ENCODE results near the gene RTL9. TPM values are rescaled to one million over a fixed set of nuclear protein-coding genes. Genes with fewer than 3 reads are reported as not detected.
"Not testable (repeated sequence)": the region's sequence is repeated elsewhere in the genome, so short reads cannot be mapped to it uniquely, and the experiment has no call there.

The RTL9 gene
- polyA plus RNA-seq, 1 donor, result 0.31 TPM

DNA sequence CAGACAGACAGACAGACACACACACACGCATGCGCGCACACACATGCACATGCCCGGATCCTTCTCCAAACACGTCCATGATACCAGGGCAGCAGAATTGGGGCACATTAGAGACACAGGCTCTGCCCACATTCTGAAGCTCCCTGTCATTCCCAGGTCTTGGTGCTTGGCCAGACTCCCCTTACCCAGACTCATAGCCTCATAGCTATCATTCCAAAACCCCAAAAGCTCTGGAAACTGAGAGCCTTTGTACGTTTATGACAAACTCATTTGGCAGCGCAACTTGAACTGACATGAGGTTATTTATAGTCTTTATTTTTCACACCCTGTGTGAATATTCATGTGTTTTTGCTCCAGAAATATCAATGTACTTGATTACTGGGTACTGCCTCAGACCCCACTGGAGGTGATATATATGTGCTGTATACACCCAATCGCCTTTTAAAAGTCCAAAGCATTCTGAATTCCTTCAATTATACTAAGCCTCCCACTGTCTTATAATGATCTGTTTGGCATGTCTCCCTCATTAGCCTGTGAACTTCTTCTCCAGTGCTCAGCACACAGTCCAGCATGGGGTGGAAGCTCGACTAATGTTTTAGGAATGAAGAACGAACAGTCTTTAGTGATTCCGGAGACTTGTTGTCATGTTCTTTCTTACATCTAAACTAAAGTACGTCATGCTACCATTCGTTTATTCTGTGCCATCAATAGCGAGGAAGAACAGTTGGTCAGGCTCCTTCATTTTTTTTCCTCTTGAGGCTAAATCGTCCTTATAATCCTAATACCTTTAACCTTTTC is 45.0 kb downstream of the RTL9 start:
- Histone ChIP-seq H3K27ac (ENCODE audit: low read length) (no peak overlapping the region), H3K36me3 (ENCODE audit: control insufficient read depth, insufficient read depth, low read length) (no peaks in the 10 kb centered on the region), H3K9me3 (ENCODE audit: control insufficient read depth, low read depth, low read length) (no peaks in the 10 kb centered on the region), H3K4me3 (ENCODE audit: low read length) (no peak overlapping the region), H3K4me1 (ENCODE audit: control insufficient read depth, insufficient read depth, low read length) (no peaks in the 10 kb centered on the region), H3K27me3 (ENCODE audit: control insufficient read depth, insufficient read depth, low read length) (no peaks in the 10 kb centered on the region)
- no peak for DNase-seq
- 40% methylated on average over 1 of the region's 15 CpGs for WGBS (ENCODE audit: insufficient coverage, low lambda C conversion rate)

DNA sequence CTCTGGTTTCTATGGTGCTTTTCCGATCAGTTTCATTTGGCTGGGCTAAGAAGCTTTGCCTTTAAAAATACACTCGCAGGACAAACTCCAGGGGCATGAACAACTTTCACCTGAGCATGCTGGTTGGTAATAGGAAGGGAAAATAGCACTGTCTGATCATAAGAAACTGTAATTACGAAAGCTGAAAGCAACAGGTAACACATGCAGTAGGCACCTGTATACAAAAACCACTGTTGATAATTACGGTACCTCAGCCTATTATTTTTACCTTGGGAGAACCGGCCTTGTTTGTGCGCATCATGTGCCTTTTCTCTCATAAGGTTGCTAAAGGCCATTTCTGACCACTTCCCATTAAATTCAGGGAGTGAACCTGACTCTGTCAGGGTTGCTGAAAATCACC is 45.7 kb downstream of the RTL9 start:
- H3K4me3 ChIP-seq (ENCODE audit: low read length), result no peak overlapping the region
- H3K27ac ChIP-seq (ENCODE audit: low read length), result no peak overlapping the region
- H3K4me1 ChIP-seq (ENCODE audit: control insufficient read depth, insufficient read depth, low read length), result no peaks in the 10 kb centered on the region
- no CpG with 5 or more reads among the region's 6 CpGs for WGBS (ENCODE audit: insufficient coverage, low lambda C conversion rate)
- no peaks in the 10 kb centered on the region for H3K9me3 ChIP-seq (ENCODE audit: control insufficient read depth, low read depth, low read length)
- H3K36me3 ChIP-seq (ENCODE audit: control insufficient read depth, insufficient read depth, low read length), result no peaks in the 10 kb centered on the region
- DNase-seq, result no peak
- H3K27me3 ChIP-seq (ENCODE audit: control insufficient read depth, insufficient read depth, low read length), result no peaks in the 10 kb centered on the region

- not testable (repeated sequence) for H3K27ac ChIP-seq (ENCODE audit: low read length); DNase-seq; H3K4me1 ChIP-seq (ENCODE audit: control insufficient read depth, insufficient read depth, low read length); H3K4me3 ChIP-seq (ENCODE audit: low read length); H3K36me3 ChIP-seq (ENCODE audit: control insufficient read depth, insufficient read depth, low read length); H3K9me3 ChIP-seq (ENCODE audit: control insufficient read depth, low read depth, low read length); H3K27me3 ChIP-seq (ENCODE audit: control insufficient read depth, insufficient read depth, low read length)
- no CpG with 5 or more reads among the region's 7 CpGs for WGBS (ENCODE audit: insufficient coverage, low lambda C conversion rate)
Observed at GRCh38 chrX:110406250-110406649, 47.6 kb downstream of the RTL9 start.

GRCh38 chrX:110406822-110407221 is 48.2 kb downstream of the RTL9 start:
- H3K27ac ChIP-seq (ENCODE audit: low read length), result no peak overlapping the region
- no peak overlapping the region for H3K4me3 ChIP-seq (ENCODE audit: low read length)
- no peaks in the 10 kb centered on the region for H3K36me3 ChIP-seq (ENCODE audit: control insufficient read depth, insufficient read depth, low read length)
- no peaks in the 10 kb centered on the region for H3K9me3 ChIP-seq (ENCODE audit: control insufficient read depth, low read depth, low read length)
- no peak for DNase-seq
- WGBS (ENCODE audit: insufficient coverage, low lambda C conversion rate), result no CpG with 5 or more reads among the region's 4 CpGs
- H3K4me1 ChIP-seq (ENCODE audit: control insufficient read depth, insufficient read depth, low read length), result no peaks in the 10 kb centered on the region
- H3K27me3 ChIP-seq (ENCODE audit: control insufficient read depth, insufficient read depth, low read length), result no peaks in the 10 kb centered on the region

DNA sequence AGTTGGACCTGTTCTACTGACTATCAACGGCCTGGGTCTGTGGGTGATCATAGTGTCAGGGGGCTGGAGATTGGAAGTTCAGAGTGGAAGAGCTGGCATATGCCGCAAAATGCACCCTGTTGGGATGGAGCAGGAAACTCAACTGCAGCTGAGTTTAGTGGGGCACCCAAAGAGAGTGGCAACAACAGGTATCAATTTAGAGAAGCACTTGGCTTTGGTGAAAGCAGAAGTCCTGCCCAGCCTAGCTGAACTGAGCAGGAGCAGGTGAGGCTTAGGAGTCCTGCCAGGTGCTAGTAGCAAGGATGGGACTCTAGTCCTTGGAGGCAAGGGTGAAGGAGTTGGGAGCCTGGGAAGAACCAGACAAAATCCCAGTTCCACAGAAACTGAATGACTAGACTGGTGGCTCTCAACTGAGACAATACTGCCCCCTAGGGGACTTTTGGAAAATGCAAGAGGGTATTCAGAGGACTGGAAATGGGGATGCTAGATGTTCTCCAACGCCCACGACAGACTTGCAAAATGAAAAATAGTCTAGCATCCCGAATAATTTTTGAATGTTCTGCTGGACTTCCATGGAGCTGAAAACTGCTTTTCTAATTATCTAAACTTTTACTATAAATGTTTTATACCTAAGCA is 49.4 kb downstream of the RTL9 start:
- H3K27me3 ChIP-seq (ENCODE audit: control insufficient read depth, insufficient read depth, low read length), result no peaks in the 10 kb centered on the region
- no peaks in the 10 kb centered on the region for H3K4me1 ChIP-seq (ENCODE audit: control insufficient read depth, insufficient read depth, low read length)
- no peaks in the 10 kb centered on the region for H3K9me3 ChIP-seq (ENCODE audit: control insufficient read depth, low read depth, low read length)
- DNase-seq, result peak; percentile 35
- no CpG with 5 or more reads among the region's 5 CpGs for WGBS (ENCODE audit: insufficient coverage, low lambda C conversion rate)
- H3K27ac ChIP-seq (ENCODE audit: low read length), result no peak overlapping the region
- H3K4me3 ChIP-seq (ENCODE audit: low read length), result no peak overlapping the region
- H3K36me3 ChIP-seq (ENCODE audit: control insufficient read depth, insufficient read depth, low read length), result no peaks in the 10 kb centered on the region

Other genes with a start within 250 kb of the RTL9 start
- 9.9 TPM for gene AMMECR1, start 40.8 kb upstream of the RTL9 start, polyA plus RNA-seq